Body of pancreas (tissue), 4 donors: ENCODE results near the gene GRIA4.

Source experiments
- CTCF ChIP-seq, 7 experiments: fragments of 450-650 bp in 4 of 7; fragments of 200-600 bp in 3 of 7; sonication (generic) in 3 of 7; IDR thresholded peaks; one replicate each; pipeline ENCODE4 v1.5.1; 2016 to 2019; ENCODE audit warnings: antibody characterized with exemption in 7 of 7
- POLR2A ChIP-seq, 3 donors: fragments of 450-650 bp; IDR thresholded peaks; one replicate each; pipeline ENCODE4 v1.6.1; 2016; ENCODE audit warnings: antibody characterized with exemption in 3 of 3, mild to moderate bottlenecking in 2 of 3

GRCh38 chr11:105582497-105582896 is 27.4 kb upstream of the GRIA4 start:
- TF ChIP-seq CTCF (IDR thresholded peaks at IDR 0.05): no peak
- TF ChIP-seq POLR2A (IDR thresholded peaks at IDR 0.05): no peak
